OCI-LY7 (cell line): Measurements from ENCODE around the gene ZNF442.

Experiments
- EZH2phosphoT487 ChIP-seq: fragments of 200-600 bp; sonication (generic); IDR thresholded peaks from 2 replicates; pipeline ENCODE4 v1.6.1; 2018; ENCODE audit warnings: low read depth, borderline replicate concordance, mild to moderate bottlenecking, mixed run types, antibody characterized with exemption, low read length, moderate library complexity, mixed read lengths
- TF ChIP-seq, protein P1 (sequence below): fragments of 200-600 bp; sonication (generic); conservative IDR thresholded peaks from 2 replicates; pipeline ENCODE4 v1.5.1; 2014; ENCODE audit warnings: mild to moderate bottlenecking, antibody characterized with exemption, low read length, moderate library complexity, mixed read lengths

GRCh38 chr19:12330340-12330739 lies 35.1 kb downstream of the ZNF442 start:
- TF ChIP-seq, protein P1, sequence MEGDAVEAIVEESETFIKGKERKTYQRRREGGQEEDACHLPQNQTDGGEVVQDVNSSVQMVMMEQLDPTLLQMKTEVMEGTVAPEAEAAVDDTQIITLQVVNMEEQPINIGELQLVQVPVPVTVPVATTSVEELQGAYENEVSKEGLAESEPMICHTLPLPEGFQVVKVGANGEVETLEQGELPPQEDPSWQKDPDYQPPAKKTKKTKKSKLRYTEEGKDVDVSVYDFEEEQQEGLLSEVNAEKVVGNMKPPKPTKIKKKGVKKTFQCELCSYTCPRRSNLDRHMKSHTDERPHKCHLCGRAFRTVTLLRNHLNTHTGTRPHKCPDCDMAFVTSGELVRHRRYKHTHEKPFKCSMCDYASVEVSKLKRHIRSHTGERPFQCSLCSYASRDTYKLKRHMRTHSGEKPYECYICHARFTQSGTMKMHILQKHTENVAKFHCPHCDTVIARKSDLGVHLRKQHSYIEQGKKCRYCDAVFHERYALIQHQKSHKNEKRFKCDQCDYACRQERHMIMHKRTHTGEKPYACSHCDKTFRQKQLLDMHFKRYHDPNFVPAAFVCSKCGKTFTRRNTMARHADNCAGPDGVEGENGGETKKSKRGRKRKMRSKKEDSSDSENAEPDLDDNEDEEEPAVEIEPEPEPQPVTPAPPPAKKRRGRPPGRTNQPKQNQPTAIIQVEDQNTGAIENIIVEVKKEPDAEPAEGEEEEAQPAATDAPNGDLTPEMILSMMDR, result no peak
- no peak for TF ChIP-seq EZH2phosphoT487
